ENCODE measurements around the gene KCNB1. TPM values are rescaled to one million over a fixed set of nuclear protein-coding genes. Genes with fewer than 3 reads are reported as not detected.
A peak's percentile ranks its signal among the peaks of the same experiment; 100 is the strongest.

KCNB1 gene
- total and polyA plus RNA-seq, 2 of the 4 experiments (the other 2 are of a cell fraction): 0.05 TPM; not detected in 1

GRCh38 chr20:49415005-49415667 lies 67.3 kb downstream of the KCNB1 start:
- 0 out of 2 replicates have a peak, but pooled peaks have one; percentile 2 for TF ChIP-seq CEBPB (IDR thresholded peaks at IDR 0.05; ENCODE audit: low read depth, low read length)
- no peak for TF ChIP-seq MAFK (IDR thresholded peaks at IDR 0.05; ENCODE audit: low read depth, low read length)
- dilution Hi-C loops (cut with HindIII; ENCODE audit: low sequenced_read_pairs, unreplicated experiment): no loop called here
- CTCF ChIA-PET: no interaction called here
- DNase-seq: no peak
- Histone ChIP-seq H3K4me1 (ENCODE audit: control insufficient read depth, insufficient read depth, low read length) (no peaks in the 10 kb centered on the region), H3K56ac (ENCODE audit: extremely low read depth, insufficient read depth, low read length) (no peak overlapping the region), H2AK5ac (ENCODE audit: low read depth, low read length) (no peak overlapping the region), H3K27me3 (ENCODE audit: control insufficient read depth, insufficient read depth, low read length) (peaks cover 73% of the 10 kb centered on the region), H4K5ac (ENCODE audit: low read depth, low read length) (no peak overlapping the region), H3K4me3 (ENCODE audit: insufficient read depth, low read depth, low read length) (no peak overlapping the region), H3K9ac (ENCODE audit: low read depth, low read length) (no peak overlapping the region), H3K9me1 (ENCODE audit: insufficient read depth, low read length) (no peaks in the 10 kb centered on the region), H2BK5ac (ENCODE audit: low read depth, low read length, poor library complexity, severe bottlenecking) (no peak overlapping the region), H3K23ac (ENCODE audit: low read depth, low read length) (no peak overlapping the region), H3K9me3 (ENCODE audit: control insufficient read depth, insufficient read depth, low read length) (no peaks in the 10 kb centered on the region), H2BK120ac (ENCODE audit: low read depth, low read length) (no peak overlapping the region), H2BK20ac (ENCODE audit: low read depth, low read length) (no peak overlapping the region), H3K18ac (ENCODE audit: low read depth, low read length) (no peak overlapping the region), H4K91ac (ENCODE audit: insufficient read depth, low read depth, low read length) (no peak overlapping the region), H4K20me1 (ENCODE audit: insufficient read depth, low read length) (no peaks in the 10 kb centered on the region), H3K14ac (replicated peaks; ENCODE audit: low read depth, low read length) (no peak overlapping the region), H2AFZ (replicated peaks; ENCODE audit: low read length, poor library complexity) (no peak overlapping the region), H3K36me3 (ENCODE audit: control insufficient read depth, insufficient read depth, low read length) (no peaks in the 10 kb centered on the region), H3K4ac (ENCODE audit: low read depth, low read length) (no peak overlapping the region), H3K79me1 (ENCODE audit: low read depth in 1 of 2, low read length in 2 of 2) (no peaks in the 10 kb centered on the region), H2BK15ac (ENCODE audit: low read depth, low read length) (no peak overlapping the region), H3K27ac (ENCODE audit: insufficient read depth, low read length) (no peak overlapping the region), H3K4me2 (ENCODE audit: low read depth, low read length) (no peak overlapping the region), H2AK9ac (replicated peaks; ENCODE audit: low read depth, low read length, poor library complexity) (no peak overlapping the region), H4K8ac (ENCODE audit: low read depth in 2 of 2, low read length in 2 of 2) (no peak overlapping the region)
- intact Hi-C loops (cut with micrococcal nuclease): no loop called here
- POLR2A ChIA-PET (ENCODE audit: unreplicated experiment): no interaction called here
- no CpG with 5 or more reads among the region's 8 CpGs for WGBS, 2 experiments (ENCODE audit: extremely low coverage in 2 of 2, insufficient read length in 1 of 2)
- in situ Hi-C loops (cut with MboI; ENCODE audit: low sequenced_read_pairs): no loop called here
- no peak for ATAC-seq (ENCODE audit: low read depth)
- no TSS peak for BruUV-seq (replicated peaks)

Data from IMR-90 (cell line).